GM10248 (cell line): ENCODE measurements around the gene KIRREL3.

Experiments
- CTCF ChIA-PET: fragments of 300-600 bp; sonication (Branson Sonifier 250); formaldehyde crosslinking; extraction: SDS; loops from one replicate; lab custom pipeline; 2021; ENCODE audit warnings: antibody characterized with exemption; lab: Yijun Ruan, JAX
- POLR2A ChIA-PET: fragments of 350-650 bp; sonication (Branson Sonifier 250); formaldehyde crosslinking; extraction: SDS; loops from one replicate; lab custom pipeline; 2020; ENCODE audit warnings: antibody characterized with exemption; lab: Yijun Ruan, JAX
- DNase-seq: peaks from one replicate; pipeline ENCODE4 v3.0.0; 2012; ENCODE audit errors: extremely low spot score
- CTCF ChIP-seq: IDR thresholded peaks from 2 replicates; pipeline ENCODE4 v1.5.1; 2012; ENCODE audit warnings: mild to moderate bottlenecking, low read depth; ENCODE audit errors: extremely low read depth, missing control alignments, control extremely low read depth

KIRREL3 gene

DNA sequence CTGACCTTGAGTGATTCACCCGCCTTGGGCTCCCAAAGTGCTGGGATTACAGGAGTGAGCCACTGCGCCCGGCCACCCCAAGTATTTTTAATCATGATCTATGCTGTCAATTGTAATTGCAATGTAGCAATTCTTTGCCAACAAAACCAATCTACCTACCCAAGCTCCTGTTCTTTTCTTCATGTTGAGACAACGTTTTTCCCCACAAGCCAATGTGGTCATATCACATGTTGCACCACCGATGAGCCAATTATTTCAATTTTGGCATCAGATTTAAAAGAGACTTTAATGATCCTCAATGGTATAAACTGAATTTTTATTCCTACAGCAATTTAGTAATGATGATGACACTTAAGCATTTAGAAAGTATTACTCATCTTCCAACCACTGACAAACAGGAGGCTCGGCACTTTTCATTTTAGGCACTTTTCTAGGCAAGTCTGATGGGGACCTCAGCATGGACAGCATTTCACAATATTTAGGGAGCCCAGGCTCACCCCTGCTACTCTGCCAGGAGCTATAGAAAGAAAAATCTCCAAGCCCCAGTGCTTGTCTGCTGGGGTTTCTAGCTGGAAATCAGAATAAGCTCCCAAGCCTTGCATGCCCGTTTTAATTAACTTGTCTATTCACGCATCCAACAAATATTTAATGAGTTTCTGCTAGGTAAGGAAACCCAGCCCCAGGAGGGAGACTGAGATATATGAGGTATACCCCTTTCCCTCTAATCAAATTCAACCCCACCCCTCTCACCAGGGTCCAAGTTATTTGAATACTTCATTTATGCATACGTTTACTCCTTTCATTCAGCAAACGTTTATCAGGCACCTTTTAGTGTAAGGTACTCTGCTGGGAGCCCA, 353.6 kb downstream of the KIRREL3 start:
- CTCF ChIA-PET: no interaction called here
- no peak for TF ChIP-seq CTCF
- no peak for DNase-seq
- POLR2A ChIA-PET: no interaction called here

DNA sequence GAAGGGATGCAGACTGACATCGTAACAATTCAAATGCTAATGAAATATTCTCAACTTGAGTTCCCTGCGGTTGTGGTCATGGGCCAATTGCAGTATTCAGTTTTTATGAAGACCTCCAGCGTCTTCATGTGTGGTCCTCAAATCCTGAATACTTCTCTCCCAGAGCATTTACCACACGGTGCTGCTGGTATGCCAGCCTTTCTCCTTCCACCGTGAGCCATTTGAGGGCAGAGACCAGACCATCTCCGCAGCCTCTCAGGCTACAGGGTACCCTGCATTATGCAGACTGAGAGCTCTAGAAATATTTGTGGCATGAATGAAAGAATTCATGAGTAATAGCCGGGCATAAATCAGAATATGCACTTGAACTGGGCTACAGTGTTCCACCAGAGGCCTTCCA, 355.4 kb downstream of the KIRREL3 start:
- ChIA-PET POLR2A (no interaction called here), CTCF (interaction anchor here (0.8 kb wide), 1 partner anchor 10 kb away, joined by 3 read pairs; no protein-coding TSS in a partner anchor)
- TF ChIP-seq CTCF: no peak
- no peak for DNase-seq

- ChIA-PET POLR2A (no interaction called here), CTCF (no interaction called here)
- no peak for DNase-seq
- TF ChIP-seq CTCF: no peak
Observed at GRCh38 chr11:126640186-126640585, 360.4 kb downstream of the KIRREL3 start.

DNA sequence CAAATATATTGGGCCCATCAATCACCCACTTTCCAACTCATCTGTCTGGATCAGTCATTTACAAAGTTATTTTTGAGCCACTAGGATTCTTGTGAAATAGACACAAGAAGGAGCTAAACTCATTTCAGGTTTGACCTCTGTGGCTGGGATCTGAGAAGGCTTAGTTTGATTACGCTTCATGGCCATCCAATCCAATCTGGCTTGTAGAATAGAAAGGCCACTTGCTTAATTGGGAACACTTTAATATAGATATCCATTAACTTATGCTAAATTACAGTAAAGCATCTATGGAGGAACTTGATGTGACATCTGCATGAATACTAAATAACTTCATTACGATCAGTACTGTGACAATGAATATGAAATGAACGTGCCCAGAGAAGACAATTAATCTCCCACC, 360.9 kb downstream of the KIRREL3 start:
- no peak for DNase-seq
- CTCF ChIA-PET: no interaction called here
- no peak for TF ChIP-seq CTCF
- POLR2A ChIA-PET: no interaction called here

DNA sequence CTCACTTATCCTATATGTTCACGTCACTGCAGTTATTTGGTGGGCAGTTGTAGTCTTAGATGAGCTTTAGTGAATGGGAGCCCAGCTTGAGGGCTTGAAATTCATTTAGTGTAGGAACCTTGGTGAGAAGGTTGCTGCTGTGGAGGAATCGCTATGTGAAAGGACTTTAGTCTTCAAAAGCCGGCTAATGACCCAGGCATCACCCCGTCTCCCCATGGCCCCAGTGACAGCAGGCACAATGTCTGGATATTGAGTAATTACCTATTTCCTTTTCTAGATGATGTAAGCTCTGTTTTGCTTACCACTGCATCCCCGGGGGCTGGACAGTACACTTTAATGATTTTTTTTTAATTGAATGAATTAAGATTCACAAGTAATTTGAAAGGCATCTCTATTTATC, 361.9 kb downstream of the KIRREL3 start:
- ChIA-PET CTCF (interaction anchor here (1.5 to 1.6 kb wide), 2 partner anchors 34 to 158 kb away, joined by 5 read pairs; no protein-coding TSS in a partner anchor), POLR2A (no interaction called here)
- no peak for DNase-seq
- no peak for TF ChIP-seq CTCF

DNA sequence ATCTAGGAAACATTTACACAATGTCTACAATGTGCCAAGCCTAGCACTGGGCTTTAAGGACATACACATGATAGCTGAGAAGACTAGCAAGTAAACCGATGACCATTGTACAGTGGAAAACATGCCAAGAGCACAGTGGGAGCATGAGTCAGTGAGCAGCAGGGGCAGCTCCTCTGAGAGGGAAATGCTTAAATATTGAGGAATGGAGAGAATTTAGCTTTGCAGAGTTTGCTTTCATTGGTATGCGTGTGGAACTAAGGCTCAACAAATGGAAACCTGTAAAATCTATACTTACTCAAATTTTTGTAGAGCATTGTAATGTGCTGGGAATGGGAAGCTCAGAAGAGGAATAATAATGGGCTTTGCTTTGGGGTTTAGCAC, 362.8 kb downstream of the KIRREL3 start:
- CTCF ChIA-PET: interaction anchor here (1.5 to 1.6 kb wide), 2 partner anchors 35 to 157 kb away, joined by 5 read pairs; no protein-coding TSS in a partner anchor
- no peak for DNase-seq
- no peak for TF ChIP-seq CTCF
- POLR2A ChIA-PET: no interaction called here
